GM19099 (cell line): ENCODE data around the gene WFDC1.

Experiments used
- POLR2A ChIP-seq: IDR thresholded peaks from 3 replicates; pipeline ENCODE4 v1.6.1; 2011; ENCODE audit warnings: low read depth; ENCODE audit not compliant: insufficient read length; ENCODE audit errors: extremely low read depth

WFDC1 gene, protein sequence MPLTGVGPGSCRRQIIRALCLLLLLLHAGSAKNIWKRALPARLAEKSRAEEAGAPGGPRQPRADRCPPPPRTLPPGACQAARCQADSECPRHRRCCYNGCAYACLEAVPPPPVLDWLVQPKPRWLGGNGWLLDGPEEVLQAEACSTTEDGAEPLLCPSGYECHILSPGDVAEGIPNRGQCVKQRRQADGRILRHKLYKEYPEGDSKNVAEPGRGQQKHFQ

DNA sequence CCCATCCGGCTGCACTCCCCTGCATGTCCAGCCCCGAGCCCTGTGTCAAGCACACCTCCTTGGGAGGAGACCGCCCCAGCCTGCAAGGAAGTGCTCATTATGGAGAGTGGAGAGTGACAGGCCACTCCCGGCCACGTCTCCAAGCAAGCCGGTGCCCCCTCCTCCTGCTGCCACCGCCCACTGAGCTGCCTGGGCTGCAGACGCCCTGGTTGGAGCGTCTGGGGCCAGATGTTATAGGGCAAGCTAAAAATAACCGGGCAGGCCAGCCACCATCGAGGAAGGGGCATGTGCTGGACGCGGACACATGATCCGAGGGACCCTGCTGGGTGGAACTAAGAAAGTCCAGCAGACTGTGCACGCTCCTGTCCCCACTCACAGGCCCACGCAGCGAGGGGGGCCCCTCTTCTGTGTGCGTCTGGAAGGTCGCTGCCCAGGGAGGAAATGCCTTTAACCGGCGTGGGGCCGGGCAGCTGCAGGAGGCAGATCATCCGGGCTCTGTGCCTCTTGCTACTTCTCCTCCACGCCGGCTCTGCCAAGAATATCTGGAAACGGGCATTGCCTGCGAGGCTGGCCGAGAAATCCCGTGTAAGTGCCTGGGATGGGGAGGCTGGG, at the start of gene WFDC1:
WFDC1 (plus strand) TSS at position 348 of the 612 bp plus-strand sequence; CDS start at position 442, 94 bp downstream.
- TF ChIP-seq POLR2A: no peak

DNA sequence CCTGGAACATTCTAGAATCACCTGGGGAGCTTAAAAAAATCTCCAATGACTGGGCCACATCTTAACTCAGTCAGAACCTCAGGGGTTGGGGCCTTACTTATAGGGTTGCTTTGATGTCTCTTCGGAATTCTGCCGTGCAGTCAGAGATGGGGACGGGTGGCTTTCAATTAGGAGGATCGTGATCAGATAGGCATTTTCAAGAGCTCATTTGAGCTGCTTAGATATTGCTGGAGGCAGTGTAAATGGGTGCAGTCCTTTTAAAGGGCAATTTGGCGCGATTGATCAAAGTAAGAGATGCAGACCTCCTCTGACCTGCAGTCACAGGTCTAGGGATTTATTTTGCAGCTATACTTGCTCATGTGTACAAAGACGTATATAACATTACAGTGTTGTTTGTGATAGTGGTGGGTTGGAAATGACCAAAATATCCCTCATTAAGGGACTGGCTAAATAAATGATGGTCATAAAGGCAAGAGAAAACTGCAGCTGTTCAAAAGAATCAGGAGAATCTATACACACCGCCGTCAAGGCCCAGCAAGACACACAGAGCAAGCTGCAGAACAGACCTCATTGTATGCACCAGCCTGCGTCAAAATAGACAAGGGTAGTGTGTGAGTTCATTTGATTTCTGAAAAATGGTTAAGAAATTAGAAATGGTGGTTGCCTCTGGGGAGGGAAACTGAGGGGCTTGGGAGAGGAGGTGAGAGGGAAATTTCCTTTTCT, 48.6 kb upstream of the WFDC1 start:
- TF ChIP-seq POLR2A: no peak

DNA sequence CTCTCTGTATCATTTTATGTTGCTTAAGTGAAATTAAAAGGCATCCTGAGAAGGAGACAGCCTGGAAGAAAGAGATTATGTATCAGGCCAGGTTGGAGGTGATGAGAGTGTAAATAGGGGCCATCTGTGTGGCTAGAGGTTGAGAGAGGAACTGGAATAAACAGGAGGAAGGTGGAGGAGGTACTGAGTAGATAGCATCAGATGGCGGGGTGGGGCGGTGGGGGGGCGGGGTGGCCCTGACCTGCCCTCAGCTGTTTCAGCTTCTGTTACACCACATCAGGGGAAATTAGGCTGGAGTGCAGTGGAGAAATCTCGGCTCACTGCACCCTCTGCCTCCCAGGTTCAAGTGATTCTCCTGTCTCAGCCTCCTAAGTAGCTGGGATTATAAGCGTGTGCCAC, 48.0 kb upstream of the WFDC1 start:
- no peak for TF ChIP-seq POLR2A

DNA sequence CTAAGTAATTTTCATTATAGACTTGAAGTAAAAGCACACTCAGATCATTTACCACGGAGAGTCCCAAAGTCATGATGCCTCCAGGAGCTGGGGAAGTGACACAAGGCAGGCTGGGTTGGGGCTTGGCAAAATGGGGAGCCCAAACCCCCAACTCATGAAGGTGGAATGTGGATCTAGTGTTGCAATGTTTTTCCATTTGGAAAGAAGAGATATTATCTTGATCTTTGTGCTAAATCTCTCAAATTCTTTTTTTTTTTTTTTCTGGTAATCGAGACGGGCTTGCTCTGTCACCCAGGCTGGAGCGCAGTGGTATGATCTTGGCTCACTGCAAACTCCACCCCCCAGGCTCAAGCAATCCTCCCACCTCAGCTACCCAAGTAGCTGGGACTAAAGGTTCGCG, 47.3 kb upstream of the WFDC1 start:
- no peak for TF ChIP-seq POLR2A

DNA sequence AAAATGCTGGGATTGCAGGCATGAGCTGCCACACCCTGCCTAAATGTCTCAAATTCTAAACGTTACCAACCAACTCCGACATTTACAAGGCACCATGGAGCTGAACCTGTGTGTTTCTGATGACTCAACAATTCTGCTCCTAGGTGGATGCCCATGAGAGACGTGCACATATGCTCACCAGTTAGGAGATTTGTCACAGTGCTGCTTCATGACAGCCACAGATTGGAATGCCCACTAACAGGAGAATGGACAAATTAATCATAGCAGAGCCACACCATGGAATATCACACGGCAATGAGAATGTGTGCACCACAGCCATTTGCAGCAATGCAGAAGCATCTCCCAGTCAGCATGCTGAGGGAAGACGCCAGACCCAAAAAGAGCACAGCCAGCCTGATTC, 46.8 kb upstream of the WFDC1 start:
- TF ChIP-seq POLR2A: no peak

DNA sequence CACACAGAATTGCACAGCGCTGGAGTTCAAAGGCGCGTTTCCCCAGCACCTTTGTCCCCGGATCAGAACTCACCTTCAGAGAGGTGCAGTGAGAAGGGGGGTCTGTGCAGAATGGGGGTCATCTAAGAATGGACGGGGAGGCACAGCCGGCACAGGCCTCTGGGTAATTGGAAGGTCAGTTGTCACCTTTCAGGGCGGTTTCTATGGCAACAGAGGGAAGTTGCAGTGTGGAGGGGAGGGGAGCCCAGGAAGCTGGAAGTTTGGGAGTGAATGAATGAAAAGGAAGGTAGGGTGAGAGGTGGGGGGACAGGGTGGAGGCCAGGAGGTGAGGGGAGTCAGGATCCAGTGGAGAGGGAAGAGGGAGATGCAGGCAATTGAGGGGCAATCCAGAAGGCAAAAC, 42.5 kb upstream of the WFDC1 start:
- TF ChIP-seq POLR2A: no peak

DNA sequence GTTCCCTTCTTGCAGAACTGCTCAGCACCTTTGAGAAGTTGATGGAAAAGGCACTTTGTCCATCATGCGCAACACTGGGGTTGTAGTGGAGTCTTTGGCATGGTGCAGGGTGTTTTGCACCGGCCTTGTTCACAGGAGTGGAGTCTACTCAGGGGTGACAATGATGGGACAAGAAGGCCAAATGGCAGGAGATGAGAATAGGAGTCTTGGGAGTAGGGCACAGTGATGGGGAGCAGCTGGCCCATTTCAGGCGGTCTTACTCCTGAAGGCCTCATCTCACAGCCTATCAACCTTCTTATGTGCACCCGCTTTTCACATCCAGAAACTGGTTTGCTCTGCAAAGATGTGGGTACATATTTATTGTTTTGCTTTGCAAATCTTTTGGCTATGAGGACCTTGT, 41.5 kb upstream of the WFDC1 start:
- no peak for TF ChIP-seq POLR2A

DNA sequence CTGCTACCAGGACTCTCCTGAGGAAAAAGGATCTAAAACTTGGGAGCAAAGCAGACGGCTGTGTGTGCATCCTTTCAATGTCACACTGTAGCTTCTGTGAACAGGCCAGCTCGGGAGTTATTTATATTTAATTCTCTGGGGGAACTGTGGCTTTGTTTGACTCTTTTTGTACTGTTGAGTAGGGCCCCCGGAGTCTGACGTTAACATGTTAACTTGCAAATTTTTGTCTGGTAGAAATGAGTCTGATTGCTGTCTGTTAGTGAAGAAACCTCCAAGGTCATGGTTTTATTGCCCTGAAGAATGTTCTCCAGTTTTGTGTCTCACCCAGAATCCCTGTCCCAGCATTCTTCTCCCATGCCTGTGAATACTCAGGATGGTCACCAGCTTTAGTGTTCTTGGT, 40.6 kb upstream of the WFDC1 start:
- no peak for TF ChIP-seq POLR2A

DNA sequence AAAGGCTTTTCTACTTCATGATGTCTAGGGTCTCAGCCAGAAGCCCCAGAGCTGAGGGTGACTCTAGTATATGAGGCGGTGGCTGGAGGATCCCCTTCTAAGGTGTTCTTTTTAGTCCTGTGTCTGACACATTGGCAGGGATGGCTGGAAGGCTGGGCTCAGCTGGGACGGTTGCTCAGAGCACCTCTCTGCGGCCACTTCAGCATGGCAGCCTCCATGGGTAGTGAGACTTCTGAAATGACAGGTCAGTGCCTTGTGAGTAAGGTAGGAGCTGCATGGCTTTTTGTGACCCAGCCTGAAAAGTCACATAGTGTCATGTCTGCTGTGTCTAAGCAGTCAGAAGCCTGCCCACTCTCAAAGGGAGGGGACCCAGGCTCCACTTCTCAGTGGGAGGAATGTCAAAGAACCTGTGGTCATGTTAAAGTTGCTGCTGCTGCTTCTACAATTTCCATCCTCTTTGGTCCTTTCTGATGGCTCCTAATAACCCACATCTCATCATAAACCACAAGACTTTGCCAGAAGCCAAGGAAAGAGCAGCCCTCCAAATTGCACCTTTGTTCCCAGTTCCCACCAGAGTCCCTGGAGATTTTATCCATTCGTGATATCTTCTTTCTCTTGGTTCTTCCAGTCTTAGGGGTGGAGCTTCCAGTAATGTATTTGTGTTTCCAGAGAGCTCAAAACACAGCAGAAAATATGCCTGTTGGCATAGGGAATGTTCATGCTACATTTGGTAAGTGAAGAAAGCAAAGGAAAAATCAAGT, 39.4 kb upstream of the WFDC1 start:
- TF ChIP-seq POLR2A: no peak

DNA sequence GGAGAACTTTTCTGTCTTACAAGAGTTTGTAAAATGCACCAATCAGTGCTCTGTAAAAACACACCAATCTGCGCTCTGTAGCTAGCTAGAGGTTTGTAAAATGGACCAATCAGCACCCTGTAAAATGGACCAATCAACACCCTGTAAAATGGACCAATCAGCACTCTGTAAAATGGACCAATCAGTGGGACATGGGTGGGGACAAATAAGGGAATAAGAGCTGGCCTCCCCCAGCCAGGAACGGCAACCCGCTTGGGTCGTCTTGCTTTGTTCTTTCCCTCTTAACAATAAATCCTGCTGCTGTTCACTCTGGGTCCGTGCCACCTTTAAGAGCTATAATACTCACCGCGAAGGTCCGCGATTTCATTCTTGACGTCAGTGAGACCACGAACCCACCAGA, 36.4 kb upstream of the WFDC1 start:
- no peak for TF ChIP-seq POLR2A

DNA sequence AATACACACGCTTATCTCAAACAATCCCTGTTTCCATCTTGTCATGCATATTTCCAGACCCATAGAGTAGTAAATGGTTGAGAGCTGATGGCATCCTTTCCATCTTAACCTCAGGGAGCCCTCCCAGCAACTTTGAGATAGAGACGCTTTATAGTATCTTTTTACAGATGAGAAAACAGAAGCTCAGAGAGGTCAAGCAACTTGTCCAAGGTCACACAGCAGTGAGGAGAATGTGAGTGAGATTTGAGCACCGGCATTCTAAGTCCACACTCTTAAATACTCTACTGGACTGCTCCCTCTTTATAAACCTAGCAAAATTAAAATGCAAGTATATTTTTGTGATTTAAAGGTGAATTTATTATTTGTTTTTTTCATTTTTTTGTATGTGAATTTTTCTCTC, 35.0 kb upstream of the WFDC1 start:
- no peak for TF ChIP-seq POLR2A

DNA sequence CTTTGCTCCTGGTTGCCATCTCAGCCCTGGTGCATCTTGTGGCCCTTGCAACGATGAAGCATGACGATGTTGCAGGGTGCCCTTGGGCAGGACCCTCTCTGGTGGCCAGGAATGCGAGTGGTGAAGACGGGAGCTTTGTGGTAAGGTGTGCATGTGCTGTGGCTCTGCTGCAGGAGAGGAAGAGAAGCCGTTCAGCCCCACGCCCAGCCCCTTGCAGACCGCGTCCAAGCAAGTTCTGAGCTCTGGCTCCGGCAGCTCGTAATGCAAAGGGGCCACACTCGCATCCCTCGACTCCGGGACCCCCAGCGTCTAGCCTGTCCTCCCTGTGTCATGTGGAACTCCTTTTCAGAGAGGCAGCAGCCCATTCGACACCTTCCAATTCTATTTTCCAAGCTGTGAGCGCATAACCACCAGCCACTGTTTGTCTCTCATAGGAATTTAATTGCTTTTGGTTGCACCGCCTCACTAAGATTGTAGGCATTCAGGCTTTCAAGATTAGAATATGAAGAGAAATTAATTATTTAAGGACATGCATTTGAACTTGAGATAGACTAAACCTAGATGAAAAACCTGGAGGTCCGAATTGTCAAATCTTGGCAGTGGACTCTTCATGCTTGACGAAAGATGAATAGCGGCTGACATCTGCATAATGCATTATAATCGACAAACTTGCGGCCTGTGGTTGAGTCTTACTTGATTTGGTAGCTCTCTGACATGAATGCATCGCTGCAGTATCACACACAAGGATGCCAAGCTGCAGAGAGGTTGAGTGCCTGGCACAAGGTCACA, 33.7 kb upstream of the WFDC1 start:
- no peak for TF ChIP-seq POLR2A

DNA sequence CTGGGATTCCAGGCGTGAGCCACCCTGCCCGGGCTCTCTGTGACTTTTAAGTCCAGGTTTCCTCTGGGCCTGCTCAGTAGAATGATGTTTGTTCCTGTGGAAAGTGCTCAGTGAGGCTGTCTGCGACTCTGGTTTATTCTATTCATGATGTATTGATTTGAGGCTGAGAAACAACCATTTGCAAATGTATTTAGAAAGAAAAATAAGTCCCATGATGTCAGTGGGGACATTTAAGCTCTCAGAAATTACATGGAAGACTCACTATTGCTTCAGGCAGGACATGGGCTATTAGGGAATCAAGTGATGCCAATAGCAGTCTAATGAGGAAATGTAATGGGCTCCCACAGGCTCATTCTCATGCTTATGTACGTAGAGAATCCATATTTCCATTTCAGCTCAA, 32.6 kb upstream of the WFDC1 start:
- TF ChIP-seq POLR2A: no peak

DNA sequence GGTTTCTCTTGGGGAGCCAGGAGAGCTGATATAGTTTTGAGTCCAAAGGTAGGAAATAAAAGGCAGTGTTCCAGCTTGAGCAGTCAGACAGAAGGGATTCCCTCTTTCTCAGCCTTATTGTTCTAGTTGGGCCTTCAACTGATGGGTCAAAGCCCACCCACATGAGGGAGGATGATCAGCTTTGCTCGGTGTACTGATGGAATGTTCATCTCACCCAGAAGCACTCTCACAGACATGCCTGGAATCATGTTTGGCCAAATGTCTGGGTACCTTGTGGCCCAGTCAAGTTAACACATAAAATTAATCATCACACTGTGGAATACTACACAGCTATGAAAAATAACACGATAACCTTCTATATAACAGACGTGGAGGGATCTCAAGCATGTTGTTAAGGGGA, 31.7 kb upstream of the WFDC1 start:
- no peak for TF ChIP-seq POLR2A

DNA sequence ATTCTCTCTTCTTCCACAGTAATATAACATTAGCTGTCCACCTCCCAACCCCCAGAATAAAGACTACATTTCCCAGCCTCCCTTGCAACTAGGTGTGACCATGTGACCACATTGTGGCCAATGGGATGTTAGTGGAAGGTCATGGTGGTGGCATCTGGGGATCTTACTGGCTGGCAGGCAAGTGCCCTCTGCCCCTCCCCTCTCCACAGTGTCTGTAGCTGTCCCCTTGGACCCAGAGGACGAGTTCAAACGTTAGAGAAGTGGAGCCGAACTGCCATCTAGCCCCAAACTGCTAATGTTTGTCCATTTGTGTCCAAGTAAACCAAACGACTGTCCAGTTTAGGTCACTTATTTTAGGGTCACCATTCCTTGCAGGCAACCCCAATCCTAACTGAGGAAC, 28.2 kb upstream of the WFDC1 start:
- TF ChIP-seq POLR2A: no peak
